Endometrium (tissue), 2 donors: ENCODE measurements around the gene AFF3.

Experiments
- FAIRE-seq: peaks from 2 replicates; lab custom pipeline; 2012; peaks lifted over from hg19 to GRCh38; lab: Jason Lieb, UNC
- donor health status: control.
- donor health status: control.

AFF3 gene

DNA sequence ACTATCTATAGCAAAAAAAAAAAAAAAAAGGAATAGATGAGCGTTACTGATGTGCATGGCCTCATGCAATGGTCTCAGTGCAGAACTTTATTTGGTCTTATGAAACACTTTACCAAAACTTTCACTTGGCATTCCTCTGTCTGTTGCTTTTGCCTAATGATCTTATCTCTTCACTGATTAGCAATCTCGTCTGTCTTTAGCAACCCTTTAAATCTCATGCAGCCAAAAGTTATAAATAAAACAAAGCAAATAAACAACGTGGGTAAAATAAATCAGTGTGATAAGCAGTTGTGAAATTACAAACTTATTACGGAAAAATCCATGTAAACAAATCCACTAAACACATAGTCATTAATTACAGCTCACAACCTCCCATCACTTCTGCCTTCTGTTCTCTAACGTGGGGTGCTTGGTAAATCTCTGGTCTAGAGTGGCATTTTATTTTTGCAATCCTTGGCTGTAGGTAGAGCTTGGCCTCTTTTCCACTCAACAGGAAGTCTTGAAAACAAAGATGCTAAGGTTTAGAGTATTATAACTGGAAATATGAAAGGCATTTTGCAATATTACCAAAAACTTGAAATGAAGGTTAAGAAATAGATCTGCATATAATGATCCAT lies 288.0 kb downstream of the AFF3 start:
- no peak for FAIRE-seq

DNA sequence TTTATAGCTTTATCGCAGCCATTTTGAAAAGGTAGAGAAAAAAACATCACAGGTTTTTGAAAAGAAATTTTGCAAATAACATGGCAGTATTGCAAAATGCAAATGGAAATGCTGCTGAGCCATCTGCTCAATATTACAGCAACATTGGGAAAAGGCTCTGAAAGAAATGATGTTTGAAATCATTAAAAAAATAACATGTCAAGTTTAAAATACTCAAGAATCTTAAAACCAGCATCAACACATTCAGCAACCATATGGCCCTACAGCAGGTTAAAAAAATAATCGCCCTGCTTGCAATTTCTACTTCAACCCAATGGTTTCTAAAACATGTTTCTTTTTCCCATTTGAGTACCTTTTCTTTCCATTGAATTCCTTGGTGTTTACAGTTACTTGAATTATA lies 289.4 kb downstream of the AFF3 start:
- no peak for FAIRE-seq

DNA sequence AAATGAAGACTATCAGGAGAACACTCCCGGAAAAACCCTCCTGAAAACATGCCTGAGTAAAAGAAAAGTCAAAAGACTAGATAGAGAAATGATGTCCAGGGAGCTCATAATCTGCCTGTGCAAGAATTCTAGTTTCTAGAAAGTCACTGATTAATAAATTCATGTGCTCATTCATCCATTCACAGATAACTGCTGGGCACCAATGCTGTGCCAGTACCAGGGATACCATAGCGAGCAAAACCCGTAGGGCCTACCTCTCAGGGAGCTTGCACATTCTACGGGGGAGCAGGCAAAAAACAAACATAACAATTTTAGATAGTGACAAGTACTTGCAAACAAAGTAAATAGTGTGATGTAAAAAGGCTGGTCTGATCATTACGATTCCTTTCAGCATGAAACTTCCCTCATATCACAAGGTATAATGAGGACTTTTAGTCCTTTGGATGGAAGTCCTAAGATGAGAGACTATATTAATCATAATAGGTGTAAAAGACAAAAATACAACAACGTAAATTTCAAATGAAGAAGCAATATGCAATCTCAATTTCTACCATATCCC lies 289.9 kb downstream of the AFF3 start:
- no peak for FAIRE-seq

DNA sequence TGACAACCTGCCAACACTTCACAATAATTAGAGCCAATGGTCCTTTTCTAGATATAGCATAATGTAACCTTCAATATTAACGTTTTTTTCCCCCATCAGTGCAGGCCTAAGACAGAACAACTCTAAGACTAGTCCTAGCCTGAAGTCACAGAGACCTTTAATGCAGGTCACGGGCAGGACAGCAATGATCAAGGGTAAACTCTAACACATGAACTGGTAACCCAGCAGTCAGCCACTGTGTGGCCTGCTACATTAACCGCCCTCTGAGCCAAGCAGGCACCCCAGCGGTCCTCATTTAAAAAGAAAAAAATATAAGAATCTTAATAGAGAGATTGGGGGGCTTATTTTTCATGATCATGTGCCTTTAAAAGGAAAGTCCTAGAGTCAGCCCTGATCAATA lies 290.6 kb downstream of the AFF3 start:
- FAIRE-seq: no peak

DNA sequence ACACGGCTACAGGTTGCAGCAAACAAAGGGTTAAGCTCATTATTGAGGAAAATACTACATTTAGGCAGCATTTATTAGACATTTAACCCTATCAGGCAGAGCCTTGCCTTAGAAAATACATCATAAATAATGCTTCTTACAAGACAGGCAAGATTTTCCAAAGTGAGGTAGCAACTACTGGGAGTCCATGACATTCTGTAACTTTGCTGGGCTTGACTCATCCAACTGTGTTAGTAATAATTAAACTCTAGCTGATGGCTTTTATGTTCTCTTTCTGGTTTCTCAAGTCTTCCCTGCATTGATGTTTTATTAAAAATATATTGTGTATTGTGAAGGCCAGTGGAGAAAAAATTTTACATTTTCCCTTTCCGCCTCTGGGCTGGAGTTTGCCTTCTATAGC lies 291.3 kb downstream of the AFF3 start:
- FAIRE-seq: no peak

DNA sequence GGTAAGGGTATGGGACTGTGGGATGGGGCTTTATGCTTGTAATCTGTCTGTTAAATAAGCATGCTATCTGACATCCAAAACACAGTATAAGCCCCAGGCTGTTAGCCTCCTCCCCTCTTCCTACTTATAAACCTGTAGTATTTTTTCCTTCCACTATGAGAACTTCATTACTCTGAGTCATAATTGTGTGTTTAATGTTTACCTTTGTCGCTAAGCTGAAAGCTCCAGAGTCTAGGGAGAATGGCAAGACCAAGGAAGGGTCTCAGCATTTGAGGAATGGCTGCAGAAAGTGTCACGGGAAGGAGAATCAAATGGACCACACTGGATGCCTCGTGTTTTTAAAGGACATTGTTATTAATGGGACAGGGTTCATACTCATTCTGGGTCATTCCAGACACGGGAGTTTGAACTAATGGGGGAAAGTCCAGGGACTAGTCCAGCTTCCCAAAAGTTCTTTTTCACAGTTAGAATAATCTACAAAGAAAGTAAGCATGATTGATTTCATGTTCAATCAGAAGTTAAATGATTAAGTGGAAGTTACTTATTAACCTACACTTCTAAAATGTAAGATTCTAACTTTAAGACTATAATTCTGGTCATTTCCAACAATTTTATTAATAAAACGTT lies 292.2 kb downstream of the AFF3 start:
- FAIRE-seq: peak; percentile 18

DNA sequence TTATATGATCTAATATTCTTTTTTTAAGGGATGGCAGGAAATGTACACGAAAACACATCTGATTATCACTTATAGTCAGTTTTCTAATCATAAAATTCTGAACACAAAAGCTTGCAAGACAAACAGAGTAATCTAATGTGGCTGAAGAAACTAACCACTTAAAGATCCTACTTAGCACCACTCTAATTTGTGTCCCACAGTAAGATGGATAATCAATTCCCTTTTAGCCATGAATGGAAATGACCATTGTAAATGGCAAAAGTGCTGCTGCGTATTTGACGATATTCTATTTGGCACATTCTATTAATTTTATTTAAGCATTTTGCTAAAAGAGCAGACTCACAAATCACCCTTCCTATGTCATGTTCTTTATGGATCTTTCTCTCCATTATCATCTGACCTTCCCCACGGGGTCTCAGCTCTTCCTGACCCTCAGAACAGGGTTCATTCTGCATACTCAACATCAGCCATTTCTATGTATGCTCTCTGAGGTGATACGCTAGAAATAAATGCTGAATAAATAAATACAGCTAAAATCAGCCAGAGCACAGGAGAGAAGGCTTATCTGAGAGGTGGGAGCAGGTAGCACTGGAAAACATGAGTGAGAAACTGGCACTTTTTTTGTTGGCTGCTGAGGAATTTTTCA lies 295.8 kb downstream of the AFF3 start:
- FAIRE-seq: no peak

DNA sequence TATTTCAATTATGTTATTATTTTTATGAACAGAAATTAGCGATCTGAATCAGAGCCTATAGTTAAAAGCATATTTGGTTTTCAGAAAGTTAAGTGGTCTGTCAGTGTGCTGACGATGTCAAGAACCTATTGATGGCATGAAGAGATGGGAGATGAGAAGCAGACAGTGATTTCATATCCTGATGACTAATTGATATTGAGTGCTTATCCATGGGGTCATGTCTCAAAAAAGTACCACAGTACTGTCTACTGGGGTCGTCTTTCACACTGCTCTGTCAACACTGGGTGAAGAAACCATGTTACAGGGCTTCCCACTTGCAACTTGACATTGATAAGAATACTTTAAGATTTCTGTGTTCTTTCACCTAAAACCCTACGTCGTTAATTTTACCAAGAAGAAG lies 297.1 kb downstream of the AFF3 start:
- no peak for FAIRE-seq

DNA sequence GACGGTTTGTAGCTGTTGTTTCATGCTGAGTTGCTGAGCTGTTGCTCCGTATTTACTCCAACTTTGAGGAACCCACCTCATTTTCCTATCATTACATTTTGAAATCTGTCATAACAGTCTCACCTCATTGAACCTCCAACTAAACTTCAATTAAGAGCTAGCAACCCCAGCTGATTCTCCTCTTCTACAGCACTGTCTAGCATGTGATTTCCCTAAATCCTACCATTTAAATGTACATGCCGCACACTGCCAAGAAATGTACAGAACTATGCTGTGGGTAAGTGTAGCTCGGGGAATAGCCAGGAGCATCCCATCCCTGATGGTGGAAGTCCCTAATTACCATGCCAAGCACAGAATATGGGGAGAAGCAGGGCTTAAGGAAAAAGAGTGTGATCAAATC lies 299.9 kb downstream of the AFF3 start:
- no peak for FAIRE-seq

DNA sequence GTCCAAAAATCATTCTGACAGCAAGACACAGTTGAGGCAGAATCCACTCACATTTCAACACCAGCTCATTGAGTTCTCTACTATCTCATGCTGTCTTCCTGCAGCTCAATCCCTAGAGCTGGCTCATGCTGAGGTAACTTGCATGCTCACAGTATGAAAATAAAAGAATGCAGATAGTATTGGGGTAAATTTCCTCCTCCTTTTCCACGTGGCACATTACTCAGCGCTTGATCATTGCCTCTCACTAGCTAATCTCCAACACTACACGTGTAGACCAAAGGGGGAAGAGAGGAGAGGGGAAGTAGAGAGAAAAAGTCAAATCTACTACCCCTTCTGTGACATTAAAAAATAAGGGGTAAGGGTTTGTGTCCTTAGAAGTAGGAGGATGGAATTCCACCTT lies 300.6 kb downstream of the AFF3 start:
- FAIRE-seq: no peak

DNA sequence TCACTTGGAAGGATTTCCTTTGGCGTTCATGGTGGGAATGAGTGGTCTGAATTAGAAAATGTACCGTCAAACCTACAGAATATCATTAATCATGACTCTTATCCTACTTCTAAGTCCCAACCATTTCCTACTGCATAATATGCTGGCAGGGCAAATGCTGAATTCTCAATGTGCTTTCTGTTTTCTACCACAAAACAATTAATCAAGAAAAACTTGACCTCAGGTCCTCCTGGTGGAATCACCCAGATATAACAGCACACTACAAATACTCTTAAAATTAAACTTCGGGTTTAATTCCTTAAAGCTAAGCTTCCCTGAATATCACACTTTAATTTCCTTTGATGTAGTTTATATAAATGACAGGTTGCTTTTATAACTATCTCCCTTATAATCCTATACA lies 301.6 kb downstream of the AFF3 start:
- no peak for FAIRE-seq

DNA sequence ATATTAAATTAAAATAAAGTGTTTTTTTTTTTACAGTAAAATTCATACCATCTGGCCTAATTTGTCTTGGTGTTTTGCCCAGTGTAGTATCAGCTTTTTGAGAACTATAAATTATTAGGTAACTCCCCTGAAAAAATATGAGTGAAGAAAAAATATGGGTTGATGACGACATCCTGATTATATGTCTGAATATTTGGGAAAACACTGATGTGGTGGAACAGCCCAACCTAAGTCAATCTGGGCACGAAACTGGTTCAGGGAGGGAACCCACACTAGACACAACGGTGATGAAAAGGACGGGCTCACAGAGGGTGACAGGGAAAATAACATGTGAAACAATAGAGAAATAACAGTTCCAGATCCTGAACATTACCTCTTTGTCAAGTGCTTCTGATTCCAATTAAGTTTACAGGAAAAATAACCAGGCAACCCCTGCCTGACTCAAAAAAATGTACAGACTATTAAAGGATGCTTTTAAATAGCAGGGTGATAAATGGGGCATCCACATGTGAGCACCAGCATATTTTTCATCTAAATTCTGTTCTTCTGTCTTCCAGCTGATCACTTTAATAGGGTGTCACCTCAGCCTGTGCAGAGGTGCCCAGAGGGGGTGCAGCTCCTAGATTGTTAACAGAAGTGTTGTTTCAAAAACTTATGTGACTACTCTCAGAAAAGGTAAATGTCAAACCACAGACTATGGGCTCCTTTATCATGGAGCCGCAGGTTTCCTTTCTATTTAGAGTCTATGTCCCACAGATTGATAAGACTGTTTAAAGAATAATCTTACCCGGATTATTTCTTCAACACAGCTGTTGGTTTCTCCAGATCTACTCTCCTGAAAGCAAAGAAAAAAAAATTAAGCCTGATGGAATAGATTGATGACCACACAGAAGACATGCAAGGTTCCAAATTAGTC lies 305.4 kb downstream of the AFF3 start:
- no peak for FAIRE-seq

DNA sequence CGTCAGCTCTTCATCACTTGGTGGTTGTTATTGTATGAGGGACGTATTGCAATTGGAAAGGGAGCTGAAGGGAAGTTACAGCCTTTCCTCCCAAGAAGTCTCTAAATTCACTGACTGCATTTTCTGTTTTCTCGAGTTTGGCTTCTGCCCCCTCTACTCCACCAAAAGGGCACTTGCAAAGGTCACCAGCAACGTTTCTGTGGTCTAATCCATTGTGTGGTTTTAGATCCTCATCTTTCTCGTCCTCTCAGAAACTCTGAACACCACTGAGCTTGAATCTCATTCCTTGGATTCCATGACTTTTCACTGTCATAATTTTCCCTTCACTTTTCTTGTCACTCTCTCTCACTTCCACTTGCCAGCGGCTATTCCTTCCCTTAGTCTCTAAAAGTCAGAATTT lies 308.0 kb downstream of the AFF3 start:
- FAIRE-seq: no peak

DNA sequence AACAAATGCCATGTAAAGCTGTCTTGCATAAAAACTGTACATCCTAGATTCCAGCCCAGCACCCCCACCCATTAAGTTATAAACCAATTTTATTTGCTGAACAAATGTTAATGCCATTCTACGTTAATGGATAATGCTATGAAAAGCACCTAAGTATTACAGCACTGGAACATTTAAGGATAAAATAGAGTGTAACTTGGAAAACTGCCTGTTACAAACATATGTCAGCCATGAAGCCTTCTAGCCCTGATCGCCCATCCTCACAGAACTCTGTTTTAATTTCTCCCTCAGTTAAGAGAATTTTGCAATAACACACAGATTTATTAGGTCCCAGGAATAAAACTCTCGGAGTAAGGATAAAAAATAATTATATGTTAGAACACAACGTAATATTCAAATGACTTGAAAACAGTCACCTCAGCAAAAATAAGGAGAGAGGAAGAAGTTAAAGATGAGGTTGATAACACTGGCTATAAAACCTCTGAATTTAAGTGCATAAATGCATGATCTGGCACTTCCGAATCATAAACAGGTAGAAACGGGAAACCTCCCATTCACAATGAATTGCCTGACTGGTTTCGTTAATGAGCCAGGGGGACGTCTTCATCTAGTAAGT lies 308.7 kb downstream of the AFF3 start:
- FAIRE-seq: peak; percentile 23

DNA sequence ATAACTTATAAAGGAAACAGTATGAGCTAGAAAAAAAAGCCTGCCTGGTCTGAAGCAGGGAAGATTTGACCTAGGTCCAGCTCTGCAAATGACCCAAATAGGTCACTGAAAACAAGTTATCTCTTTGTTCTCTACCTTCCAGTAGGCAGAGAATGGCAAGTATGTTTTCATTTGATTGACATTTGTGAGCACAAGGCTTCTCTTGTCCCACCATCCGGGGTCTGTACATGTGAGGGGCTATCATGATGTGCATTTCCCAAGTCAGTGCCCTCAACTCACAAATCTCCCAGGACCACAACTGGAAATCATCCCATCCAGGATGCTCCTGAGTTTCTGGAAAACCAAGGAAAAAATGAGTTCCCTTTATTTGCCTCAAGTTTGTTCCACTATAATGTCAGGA lies 309.5 kb downstream of the AFF3 start:
- FAIRE-seq: no peak

DNA sequence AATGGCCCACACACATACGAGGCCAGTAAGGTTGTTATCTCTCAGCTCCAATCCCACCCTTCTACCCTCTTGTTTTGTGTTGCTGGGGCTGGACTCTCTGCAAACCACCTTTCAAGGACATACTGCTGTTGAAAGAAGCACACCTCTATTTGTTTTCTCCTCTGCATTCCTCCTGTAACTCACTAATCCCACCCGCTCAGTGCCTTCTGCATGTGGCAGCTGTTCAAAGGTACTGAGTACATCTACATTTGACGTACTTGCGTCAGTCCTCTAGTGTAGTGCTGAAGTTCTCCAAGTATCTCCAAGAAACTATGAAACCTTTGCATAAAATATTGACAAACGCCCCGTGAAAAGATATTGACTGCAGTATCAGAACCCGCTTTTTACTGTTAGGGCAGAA lies 310.6 kb downstream of the AFF3 start:
- no peak for FAIRE-seq

DNA sequence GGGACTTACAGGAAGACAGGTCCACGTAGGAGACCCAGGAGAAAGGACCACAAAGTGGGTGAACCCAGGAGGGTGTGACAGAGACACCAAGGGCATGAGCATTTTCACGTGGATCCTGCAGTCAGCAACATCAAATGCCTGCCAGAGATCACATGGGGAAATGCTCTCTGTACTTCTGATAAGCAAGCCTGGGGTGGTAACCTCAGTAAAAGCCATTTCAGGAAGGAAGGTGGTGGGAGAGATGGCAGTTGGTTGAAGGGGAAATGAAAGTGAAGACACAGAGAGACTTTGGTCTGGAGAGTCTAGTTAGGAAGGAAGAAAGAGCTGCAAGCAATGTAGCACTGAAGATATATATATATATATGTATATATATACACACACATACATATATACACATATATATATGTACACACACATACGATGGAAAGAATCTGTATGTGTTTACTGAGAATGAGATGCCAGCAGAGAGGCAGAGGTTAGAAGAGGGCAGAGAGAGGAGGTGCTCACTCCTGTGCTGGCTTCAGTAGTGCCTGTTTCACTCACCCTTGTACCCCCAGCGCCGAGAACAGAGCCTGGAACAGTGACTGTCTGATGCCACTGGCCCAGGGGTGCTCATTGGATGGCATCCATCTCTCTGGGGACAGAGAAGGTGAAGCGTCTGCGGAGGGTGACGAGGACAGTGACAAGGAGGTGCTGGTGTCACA lies 314.9 kb downstream of the AFF3 start:
- no peak for FAIRE-seq

DNA sequence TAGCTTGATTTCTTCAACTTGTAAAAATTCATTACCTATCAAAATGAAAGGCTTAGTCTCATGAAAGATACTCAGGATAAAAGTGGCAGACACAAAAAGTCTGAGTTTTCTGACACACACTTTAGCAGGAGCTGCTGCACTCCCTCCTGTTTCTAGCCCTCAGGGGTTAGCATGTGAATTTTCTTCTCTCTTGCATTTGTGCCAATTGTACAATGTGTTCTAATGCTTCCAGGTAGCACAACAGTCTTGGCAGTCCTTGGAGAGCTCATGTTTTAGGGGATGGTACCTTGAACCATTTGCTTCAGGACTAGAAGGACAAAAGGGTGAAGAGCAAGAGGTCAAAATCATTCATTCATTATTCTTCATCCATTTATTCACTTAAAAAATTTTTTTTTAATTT lies 316.8 kb downstream of the AFF3 start:
- no peak for FAIRE-seq

DNA sequence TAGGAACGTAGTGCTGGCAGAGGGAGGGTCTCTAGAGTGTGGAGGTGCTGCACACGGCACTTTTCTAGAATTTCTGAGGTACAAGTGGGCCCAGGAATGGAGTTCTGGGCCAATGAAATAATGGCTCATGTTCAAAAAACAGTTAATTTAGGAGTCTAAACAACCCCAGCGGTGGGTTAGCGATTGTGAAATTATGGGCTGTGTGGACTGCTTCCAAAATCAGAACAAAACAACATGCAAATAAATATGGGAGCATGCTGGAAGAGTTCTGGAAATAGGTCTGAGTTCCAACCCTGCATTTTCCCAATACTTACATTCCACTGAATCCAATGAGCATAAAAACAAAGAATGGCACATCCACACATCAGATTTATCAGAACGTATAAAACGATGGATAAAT lies 317.6 kb downstream of the AFF3 start:
- FAIRE-seq: no peak

DNA sequence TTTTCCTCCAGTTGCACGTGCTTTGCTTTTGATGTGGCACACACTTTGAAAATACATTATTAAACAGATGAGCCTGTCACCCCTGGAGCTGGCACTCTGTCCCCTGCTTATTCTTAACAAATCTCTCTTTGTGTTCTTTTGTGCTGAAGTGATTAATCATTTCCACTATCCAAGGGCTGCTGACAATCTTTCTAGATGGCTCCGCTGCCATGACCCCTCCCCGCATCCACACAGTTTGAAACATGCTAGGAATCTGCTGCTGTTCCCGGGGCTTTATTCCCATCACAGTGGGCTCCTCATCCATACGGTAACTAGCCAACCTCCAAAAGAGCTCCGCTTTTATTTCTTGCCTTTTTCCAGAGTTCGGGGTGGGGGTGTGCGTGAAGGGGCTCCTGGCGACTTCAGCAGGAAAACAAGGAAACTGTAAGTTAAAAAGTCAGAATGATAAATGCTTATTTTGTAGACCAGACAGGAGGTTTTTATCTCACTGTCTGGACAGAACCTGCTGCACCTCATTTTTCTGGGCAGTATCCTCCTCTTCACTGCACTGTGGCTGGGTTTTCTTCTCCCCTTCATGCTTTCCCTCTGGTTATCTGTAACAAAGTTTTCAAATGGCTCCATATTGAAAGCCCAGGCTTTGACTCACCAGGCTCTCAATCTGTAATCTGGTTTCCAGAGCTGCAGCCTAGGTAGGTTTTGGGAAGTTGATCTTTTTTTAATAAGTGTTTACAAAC lies 319.7 kb downstream of the AFF3 start:
- FAIRE-seq: no peak

DNA sequence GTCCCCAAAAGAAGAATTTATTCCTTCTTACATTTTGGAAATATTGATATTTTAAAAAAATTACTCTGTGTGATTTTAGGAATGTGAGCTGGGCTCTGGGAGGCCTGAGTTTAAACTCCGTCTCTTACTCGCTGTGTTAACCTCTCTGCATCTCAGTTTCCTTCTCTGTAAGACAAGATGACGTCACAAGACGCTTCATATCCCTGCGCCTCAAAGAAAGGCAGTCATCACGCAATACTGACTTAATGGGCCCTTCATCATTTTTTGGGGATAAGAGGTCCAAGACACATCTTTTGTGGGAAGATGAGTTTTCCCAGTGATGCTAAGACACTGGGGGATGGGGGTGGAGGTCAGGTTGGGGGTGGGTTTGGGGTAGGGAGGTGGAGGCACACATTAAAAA lies 320.4 kb downstream of the AFF3 start:
- FAIRE-seq: no peak
